Mononuclear cell (primary cell): ENCODE data around the gene ZNF439. TPM values are rescaled to one million over a fixed set of nuclear protein-coding genes. Genes with fewer than 3 reads are reported as not detected.
"Not testable (repeated sequence)": the region's sequence is repeated elsewhere in the genome, so short reads cannot be mapped to it uniquely, and the experiment has no call there.

Experiments
- H3K27me3 ChIP-seq: 2 replicates; pipeline ENCODE4 v1.6.0; 2011; ENCODE audit warnings: low read length, control low read depth; ENCODE audit not compliant: insufficient read depth
- H3K4me1 ChIP-seq: 2 replicates; pipeline ENCODE4 v1.5.1; 2011; ENCODE audit warnings: mild to moderate bottlenecking, low read length, control low read depth; ENCODE audit not compliant: insufficient read depth
- H3K4me3 ChIP-seq: 2 replicates; pipeline ENCODE4 v1.5.1; 2011; ENCODE audit warnings: mild to moderate bottlenecking, low read length, moderate library complexity
- H3K9me3 ChIP-seq: 2 replicates; pipeline ENCODE4 v1.5.1; 2011; ENCODE audit warnings: low read depth, mild to moderate bottlenecking, control low read depth, low read length
- total RNA-seq: library from RNA; depleted of rRNA; stranded (reverse); fragments of >200 nt; gene quantifications from one replicate; pipeline ENCODE4 v1.2.3, GENCODE V29; 2012

Gene ZNF439
- total RNA-seq, 1 donor = 4.8 TPM

DNA sequence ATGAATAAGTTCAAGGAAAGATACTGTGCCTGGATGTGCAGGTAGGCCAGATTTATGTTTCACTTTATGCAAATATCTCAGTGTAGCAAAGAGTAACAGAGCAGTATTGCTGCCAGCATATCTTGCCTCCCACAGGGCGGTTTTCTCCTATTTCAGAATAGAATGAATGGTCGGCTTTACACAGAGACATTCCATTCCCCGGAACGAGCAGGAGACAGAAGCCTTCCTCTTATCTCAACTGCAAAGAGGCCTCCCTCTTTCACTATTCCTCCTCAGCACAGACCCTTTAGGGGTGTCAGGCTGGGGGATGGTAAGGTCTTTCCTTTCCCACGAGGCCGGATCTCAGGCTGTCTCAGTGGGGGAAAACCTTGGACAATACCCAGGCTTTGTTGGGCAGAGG, 41.4 kb downstream of the ZNF439 start:
- not testable (repeated sequence) for H3K9me3 ChIP-seq, H3K4me3 ChIP-seq, H3K27me3 ChIP-seq
- H3K4me1 ChIP-seq = peaks cover 18% of the 10 kb centered on the region

DNA sequence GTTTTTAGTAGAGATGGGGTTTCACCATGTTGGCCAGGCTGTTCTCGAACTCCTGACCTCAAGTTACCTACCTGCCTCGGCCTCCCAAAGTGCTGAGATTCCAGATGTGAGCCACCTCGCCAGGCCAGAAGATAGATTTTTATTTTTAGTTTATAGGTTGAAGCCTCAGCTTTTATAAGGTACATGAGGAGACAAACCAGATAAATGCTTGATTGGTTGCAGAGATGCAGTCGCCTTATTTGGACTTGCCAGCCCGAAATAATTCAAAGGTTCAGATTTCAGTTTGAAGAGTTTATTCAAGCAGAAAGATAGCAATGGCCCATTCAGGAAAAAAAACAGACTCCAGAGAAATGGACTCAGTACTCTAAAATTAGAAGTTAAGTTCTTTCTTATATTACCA, 42.1 kb downstream of the ZNF439 start:
- Histone ChIP-seq H3K4me1 (peaks cover 18% of the 10 kb centered on the region), H3K27me3 (no peaks in the 10 kb centered on the region), H3K9me3 (no peaks in the 10 kb centered on the region), H3K4me3 (no peak overlapping the region)

DNA sequence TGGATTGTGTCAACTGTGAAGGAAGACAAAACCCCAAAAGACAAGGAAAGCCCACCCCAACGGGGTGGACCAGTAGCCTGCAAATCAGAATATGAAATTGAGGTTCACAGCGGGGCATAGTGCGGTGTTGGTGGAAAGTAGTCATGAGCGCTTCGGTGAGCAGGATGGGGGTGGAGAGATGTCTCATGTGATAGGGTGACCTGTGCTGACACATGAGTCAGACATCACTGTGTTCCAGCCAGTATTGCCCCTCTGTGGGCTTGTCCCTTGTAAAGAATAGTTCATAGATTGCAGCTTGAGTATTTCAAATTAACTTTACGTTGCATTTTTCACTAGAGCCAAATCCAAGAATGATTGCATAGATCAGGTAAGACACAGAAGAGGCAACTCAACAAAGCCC, 46.3 kb downstream of the ZNF439 start:
- Histone ChIP-seq H3K4me1 (no peaks in the 10 kb centered on the region), H3K27me3 (no peaks in the 10 kb centered on the region), H3K9me3 (no peaks in the 10 kb centered on the region), H3K4me3 (no peak overlapping the region)

DNA sequence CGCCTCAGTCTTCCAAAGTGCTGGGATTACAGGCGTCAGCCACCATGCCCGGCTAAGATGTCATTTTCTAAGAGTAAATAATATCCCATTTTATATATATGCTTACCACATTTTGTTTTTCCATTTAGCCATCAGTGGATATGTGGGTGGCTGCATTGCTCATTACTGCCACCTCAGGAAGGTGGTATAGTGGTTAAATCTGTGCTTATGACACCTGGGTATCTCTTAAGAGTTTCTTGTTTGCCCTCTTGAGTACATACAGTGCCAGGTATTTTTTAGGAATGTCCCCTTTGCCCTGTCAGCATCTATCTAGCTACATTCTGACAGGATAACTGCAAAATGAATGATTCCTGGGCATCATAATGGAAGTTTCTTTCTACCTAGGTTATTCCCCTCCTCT, 53.7 kb downstream of the ZNF439 start:
- no peak overlapping the region for H3K4me3 ChIP-seq
- no peaks in the 10 kb centered on the region for H3K27me3 ChIP-seq
- no peaks in the 10 kb centered on the region for H3K4me1 ChIP-seq
- H3K9me3 ChIP-seq = peaks cover 51% of the 10 kb centered on the region

DNA sequence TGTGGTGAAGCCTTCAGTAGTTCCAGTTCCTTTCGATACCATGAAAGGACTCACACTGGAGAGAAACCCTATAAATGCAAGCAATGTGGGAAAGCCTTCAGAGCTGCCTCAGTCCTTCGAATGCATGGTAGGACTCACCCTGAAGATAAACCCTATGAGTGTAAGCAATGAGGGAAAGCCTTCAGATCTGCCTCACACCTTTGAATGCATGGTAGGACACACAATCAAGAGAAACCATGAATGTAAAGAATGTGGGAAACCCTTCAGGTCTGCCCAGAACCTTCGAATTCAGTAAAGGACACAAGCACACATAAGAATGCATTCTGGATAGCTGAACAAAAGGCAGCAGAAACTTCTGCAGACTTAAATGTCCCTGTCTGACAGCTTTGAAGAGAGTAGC, 57.4 kb downstream of the ZNF439 start:
- Histone ChIP-seq H3K9me3 (peaks cover 51% of the 10 kb centered on the region), H3K4me3 (no peak overlapping the region), H3K4me1 (no peaks in the 10 kb centered on the region), H3K27me3 (no peaks in the 10 kb centered on the region)

DNA sequence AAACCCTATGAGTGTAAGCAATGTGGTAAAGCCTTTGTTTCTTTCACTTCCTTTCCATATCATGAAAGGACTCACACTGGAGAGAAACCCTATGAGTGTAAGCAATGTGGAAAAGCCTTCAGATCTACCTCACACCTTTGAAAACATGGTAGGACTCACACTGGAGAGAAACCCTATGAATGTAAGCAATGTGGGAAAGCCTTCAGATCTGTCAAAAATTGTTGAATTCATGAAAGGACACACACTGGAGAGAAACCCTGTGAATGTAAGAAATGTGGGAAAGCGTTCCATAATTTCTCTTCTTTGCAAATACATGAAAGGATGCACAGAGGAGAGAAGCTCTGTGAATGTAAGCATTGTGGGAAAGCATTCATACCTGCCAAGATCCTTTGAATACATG, 63.4 kb downstream of the ZNF439 start:
- peaks cover 24% of the 10 kb centered on the region for H3K9me3 ChIP-seq
- not testable (repeated sequence) for H3K4me1 ChIP-seq, H3K27me3 ChIP-seq, H3K4me3 ChIP-seq

DNA sequence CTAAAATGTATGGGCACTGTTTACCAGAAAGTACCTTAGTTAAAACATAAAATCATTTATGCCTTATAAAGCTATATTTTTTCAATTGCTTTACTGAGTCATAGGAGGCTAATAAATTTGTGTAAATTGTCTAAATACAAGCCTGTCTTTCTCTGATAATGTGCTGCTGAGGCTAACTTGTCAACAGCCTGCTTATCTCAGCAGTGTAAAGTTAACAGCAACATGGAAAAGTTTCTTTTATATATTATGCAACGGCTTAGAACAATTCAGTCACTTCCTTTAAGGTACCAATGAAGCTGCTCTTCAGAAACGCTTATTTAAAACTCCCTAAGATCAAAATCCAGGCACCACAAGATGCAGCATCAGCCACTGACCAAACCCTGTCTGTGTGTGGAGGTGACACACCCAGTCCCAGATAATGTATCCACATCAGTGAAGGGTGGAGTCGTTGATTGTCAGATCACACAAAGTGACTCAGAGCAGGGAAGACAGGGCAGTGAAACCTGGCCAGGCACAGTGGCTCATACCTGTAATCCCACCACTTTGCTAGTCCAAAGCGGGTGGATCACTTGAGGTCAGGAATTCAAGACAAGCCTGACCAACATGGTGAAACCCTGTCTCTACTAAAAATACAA, 66.0 kb downstream of the ZNF439 start:
- peaks cover 23% of the 10 kb centered on the region for H3K9me3 ChIP-seq
- H3K4me3 ChIP-seq, H3K4me1 ChIP-seq, H3K27me3 ChIP-seq: not testable (repeated sequence)

Other genes starting within 250 kb of the ZNF439 start
- 4.4 TPM for gene ZNF823, start 109.8 kb upstream of the ZNF439 start, total RNA-seq
- gene ZNF441, start 81.7 kb upstream of the ZNF439 start, total RNA-seq = 7.0 TPM
- gene ZNF491, start 50.2 kb upstream of the ZNF439 start, total RNA-seq = 0.94 TPM
- gene ZNF440, start 34.5 kb upstream of the ZNF439 start, total RNA-seq = 9.1 TPM
- gene ZNF69, start 39.1 kb downstream of the ZNF439 start, total RNA-seq = 2.3 TPM
- 14.8 TPM for gene ZNF700, start 76.4 kb downstream of the ZNF439 start, total RNA-seq
- gene ZNF763, start 116.3 kb downstream of the ZNF439 start, total RNA-seq = 1.7 TPM
- gene ZNF433, start 187.0 kb downstream of the ZNF439 start, total RNA-seq = 0.63 TPM
- not detected for gene ZNF878, start 204.2 kb downstream of the ZNF439 start, total RNA-seq
- gene ZNF844, start 216.0 kb downstream of the ZNF439 start, total RNA-seq = 32.2 TPM